Pulmonary artery endothelial cell (primary cell): ENCODE measurements around the gene ADCY2. TPM values are rescaled to one million over a fixed set of nuclear protein-coding genes. Genes with fewer than 3 reads are reported as not detected.

Source experiments
- DNase-seq: peaks from one replicate; pipeline ENCODE4 v3.0.0-alpha.2; 2011; ENCODE audit warnings: low read depth, low spot score
- total RNA-seq: library from RNA; depleted of rRNA; stranded (reverse); fragments of >200 nt; gene quantifications from 2 replicates; pipeline ENCODE4 v1.2.3, GENCODE V29; 2014

ADCY2 gene
- total RNA-seq, 1 donor from 2014 or later, result not detected

GRCh38 chr5:7728076-7728475 is 332.1 kb downstream of the ADCY2 start:
- DNase-seq, result no peak

DNA sequence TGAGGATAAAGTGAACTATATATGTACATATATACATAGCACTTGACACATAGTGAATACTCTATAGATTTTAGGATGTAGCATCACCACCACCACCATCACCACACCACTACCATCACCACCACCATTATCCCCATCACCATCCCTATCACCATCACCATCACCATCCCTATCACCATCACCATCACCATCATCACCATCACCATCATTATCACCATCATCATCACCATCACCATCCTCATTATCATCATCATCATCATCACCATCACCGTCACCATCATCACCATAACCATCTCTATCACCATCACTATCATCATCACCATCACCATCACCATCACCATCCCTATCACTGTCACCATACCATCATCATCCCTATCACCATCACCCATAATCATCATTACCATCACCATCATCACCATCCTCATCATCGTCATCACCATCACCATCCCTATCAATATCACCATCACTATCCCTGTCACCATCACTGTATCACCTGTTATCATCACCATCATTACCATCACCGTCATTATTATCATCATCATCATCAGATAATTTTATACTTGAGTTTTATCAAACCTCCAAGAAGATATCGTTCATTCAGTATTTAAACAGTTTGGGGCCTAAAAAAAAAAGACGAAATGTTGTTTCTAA is 345.6 kb downstream of the ADCY2 start:
- no peak for DNase-seq

DNA sequence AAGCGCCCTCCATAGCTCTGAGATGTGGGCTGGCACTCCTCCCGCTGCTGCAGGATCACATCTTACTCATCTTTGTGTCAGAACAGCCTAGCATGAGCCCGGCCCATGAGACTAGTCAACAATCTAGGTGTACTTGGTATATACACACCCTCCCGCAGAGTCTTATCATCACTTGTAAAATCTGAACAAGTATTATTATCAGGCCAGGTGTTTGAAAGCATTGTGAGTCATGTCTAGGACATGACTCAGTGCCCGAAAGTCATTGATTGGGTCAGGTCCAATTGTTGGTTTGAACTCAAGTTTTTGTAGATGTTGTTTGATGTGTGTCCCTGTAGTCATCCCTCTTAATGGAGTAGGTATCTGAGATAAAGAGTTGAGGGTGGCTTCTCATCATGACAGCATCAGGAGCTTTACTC is 346.3 kb downstream of the ADCY2 start:
- DNase-seq, result no peak

- peak; percentile 17 for DNase-seq
These were observed 350.1 kb downstream of the ADCY2 start for GRCh38 chr5:7745882-7746610.

DNA sequence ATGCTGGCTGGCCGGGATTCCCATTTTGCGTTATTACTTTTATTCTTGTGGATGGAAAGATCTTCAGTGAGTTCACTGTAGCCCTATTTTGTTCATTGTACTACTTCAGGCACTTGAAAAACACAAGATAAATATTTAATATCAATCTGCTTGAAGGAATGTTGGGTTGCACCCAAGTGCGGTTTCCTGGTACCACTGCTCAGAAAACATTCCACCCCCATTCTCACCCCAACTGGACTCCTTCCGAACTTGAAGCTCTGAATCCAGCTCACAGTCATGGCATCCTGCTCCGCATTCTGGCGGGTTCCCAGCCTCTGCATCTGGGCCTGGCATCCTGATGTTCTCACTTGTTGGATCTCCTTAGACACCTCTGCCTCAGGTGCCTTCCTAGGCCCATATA is 351.8 kb downstream of the ADCY2 start:
- no peak for DNase-seq

- DNase-seq, result no peak
These were observed 353.7 kb downstream of the ADCY2 start for GRCh38 chr5:7749626-7750025.

- DNase-seq, result no peak
These were observed 355.9 kb downstream of the ADCY2 start for GRCh38 chr5:7751874-7752273.

DNA sequence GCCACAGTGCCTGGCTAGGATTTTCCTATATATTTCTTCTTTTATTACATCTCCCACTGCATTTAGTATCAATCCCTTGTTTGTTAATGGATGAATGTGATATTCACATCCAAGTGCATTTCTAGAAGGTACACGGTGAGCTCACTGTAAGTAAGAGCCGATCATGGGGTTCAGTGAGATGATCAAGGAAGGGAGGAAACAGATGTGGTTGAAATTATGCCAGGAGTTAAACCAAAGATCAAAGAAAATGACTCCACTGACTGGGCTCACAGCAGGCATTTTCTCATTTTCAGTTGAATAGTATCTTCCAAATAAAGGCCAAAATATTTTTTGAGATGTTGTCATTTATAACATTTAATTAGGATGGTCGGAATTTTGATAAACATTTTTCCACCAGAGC is 357.2 kb downstream of the ADCY2 start:
- no peak for DNase-seq

DNA sequence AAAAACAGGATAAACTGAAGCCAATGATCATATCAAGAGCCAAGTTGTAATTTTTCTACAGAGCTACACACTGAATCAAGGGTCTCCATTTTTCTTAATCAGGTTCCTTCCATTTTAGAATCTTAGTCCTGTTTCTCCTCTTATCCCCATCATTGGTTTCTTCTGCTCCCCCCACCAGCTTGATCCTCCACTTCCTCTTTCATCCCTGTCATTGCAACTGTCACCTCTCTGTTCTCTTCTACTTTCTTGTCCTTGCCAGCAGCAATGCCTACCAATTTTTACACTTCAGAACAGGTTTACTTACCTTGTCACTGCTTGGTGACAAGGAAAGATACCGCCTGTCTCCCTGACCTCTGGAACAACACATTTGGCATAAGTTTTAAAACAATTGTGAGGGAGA is 357.7 kb downstream of the ADCY2 start:
- no peak for DNase-seq

GRCh38 chr5:7754490-7754889 is 358.6 kb downstream of the ADCY2 start:
- DNase-seq, result no peak

- DNase-seq, result peak; percentile 2
These were observed 359.2 kb downstream of the ADCY2 start for GRCh38 chr5:7754997-7755596.

- DNase-seq, result no peak
These were observed 360.0 kb downstream of the ADCY2 start for GRCh38 chr5:7755958-7756357.

GRCh38 chr5:7756453-7756852 is 360.5 kb downstream of the ADCY2 start:
- no peak for DNase-seq

DNA sequence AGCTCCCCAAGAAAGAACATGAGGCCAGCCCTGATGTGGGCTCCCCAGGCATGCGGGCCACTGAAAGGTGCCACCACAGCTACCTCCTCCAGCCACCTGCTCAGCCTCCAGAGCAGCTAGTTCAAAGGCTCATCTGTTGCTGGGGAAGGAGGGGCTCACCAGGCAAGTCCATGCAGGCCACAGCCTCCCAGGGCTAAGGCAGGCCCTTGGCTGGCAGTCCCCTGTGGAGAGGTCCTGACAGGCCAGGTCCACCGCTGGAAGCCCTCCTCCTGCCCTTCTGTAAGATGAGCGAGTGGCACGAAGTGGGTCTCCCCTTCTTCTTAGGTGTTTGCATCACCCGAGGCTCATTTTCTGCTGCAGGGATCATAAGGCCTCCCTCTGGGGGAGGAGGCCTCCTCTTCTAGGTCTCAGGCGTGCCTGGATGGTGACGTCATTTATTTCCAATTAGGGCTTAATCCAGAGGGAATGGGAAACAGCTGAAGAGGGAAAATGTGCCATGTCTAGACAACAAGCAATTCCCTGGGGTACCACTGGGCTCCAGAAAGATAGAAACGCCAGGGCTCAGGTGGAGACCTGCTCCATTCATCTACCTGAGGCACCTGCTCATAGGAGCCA is 363.4 kb downstream of the ADCY2 start:
- DNase-seq, result no peak

DNA sequence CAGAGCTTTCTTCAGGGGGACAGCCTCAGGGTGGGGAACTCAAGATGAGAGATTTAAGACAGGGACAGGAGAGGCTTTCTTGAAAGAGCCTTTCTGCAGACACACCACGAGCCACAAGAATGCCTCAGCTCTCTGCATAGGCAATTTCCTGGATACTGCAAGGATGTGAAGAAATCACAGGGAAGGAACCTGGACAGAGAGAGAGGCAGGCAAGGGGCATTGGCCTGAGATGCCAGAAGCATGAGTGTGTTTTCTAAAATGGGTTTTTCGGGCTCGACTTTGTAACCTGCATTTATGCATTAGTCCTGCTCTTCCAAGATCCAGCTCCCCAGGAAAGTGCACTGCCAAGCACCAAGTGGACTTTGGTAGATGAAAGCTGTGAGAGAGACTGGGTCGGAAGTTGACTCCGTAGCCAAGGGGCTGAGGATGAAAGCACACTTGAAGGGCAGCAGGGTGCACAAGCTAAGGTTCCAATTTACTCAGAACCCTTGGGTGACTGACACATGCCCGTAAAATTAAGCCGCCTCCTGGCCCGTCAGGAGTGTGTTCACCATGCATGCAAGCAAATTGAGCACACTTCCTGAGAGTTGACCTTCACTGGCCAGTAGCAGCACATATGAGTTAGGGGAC is 364.1 kb downstream of the ADCY2 start:
- no peak for DNase-seq

DNA sequence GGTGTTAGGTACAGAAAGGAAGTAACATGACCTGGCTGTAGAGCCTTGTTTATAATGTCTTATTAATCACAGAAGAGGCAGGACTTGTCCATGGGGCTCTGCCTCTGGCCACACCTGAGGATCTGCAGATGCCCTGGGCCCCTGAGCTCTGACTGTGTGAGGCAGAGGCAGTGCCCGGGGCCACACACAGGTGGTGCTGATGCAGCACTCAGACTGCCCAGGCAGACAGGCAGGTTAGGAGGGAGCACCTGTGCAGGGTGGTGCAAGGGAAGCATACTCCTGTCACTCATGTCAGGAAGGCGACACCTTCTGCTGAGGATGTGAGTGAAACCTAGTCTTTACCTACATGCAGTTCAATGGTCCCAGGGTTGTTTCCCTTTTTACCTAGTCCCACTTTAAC is 366.3 kb downstream of the ADCY2 start:
- no peak for DNase-seq

DNA sequence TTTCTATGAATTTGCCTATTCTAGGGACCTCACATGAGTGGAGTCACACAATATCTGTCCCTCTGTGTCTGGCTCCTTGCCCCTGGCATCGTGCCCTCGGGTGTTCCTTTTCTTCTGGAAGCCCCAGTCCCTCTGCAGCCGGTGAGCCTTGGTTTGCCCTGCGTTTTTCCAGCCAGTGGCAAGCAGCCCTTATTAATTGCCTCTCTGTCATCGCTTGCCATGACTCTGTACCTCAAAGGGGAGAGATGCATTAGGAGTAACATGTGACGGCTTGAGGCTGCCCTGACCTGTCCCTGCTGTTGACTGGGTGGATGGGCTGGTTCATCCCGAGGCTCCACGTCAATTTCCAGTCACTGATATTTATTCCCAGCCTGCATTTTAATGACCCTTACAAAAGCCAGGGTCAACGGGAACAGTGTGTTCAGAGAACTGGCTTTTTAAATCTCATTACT is 367.7 kb downstream of the ADCY2 start:
- no peak for DNase-seq

GRCh38 chr5:7764452-7764851 is 368.5 kb downstream of the ADCY2 start:
- no peak for DNase-seq

- DNase-seq, result no peak
These were observed 374.5 kb downstream of the ADCY2 start for GRCh38 chr5:7770436-7770835.

DNA sequence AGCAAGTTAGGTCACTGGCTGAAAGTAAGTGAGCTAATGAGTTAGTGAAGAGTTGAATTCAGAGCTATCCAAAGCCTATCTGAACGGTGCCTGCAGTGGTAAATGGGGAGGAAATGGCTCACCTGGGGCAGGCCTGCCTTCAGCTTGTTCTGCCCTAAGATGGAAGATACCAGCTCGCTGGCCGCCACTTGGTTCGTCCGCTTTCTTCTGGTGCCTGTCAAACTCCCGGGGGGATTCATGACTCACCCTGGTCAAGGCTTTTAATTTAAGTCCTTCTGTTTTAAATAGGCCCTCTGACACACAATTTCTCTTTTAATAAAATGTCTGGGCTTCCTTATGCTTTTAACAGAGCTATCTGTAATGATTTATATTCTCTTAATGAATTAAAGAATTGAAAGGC is 376.2 kb downstream of the ADCY2 start:
- DNase-seq, result no peak

- no peak for DNase-seq
These were observed 377.2 kb downstream of the ADCY2 start for GRCh38 chr5:7773178-7773577.

GRCh38 chr5:7776442-7776841 is 380.5 kb downstream of the ADCY2 start:
- DNase-seq, result no peak
